Upper lobe of left lung (tissue), 4 donors: ENCODE data around the gene RGS14.

Source experiments
- POLR2AphosphoS5 ChIP-seq, 2 donors: sonication (generic); formaldehyde crosslinking; IDR thresholded peaks; one replicate each; pipeline ENCODE4 v1.5.1; 2017; ENCODE audit warnings: antibody characterized with exemption in 2 of 2
- TF ChIP-seq, protein P1 (sequence below), 6 experiments: fragments of 450-650 bp in 4 of 6; fragments of 200-600 bp in 2 of 6; sonication (generic) in 2 of 6; IDR thresholded peaks; one replicate each; pipeline ENCODE4 v1.5.1; 2016 to 2019; ENCODE audit warnings: antibody characterized with exemption in 6 of 6

GRCh38 chr5:177358370-177358819, 671 bp downstream of the RGS14 start:
- TF ChIP-seq, protein P1, sequence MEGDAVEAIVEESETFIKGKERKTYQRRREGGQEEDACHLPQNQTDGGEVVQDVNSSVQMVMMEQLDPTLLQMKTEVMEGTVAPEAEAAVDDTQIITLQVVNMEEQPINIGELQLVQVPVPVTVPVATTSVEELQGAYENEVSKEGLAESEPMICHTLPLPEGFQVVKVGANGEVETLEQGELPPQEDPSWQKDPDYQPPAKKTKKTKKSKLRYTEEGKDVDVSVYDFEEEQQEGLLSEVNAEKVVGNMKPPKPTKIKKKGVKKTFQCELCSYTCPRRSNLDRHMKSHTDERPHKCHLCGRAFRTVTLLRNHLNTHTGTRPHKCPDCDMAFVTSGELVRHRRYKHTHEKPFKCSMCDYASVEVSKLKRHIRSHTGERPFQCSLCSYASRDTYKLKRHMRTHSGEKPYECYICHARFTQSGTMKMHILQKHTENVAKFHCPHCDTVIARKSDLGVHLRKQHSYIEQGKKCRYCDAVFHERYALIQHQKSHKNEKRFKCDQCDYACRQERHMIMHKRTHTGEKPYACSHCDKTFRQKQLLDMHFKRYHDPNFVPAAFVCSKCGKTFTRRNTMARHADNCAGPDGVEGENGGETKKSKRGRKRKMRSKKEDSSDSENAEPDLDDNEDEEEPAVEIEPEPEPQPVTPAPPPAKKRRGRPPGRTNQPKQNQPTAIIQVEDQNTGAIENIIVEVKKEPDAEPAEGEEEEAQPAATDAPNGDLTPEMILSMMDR (IDR thresholded peaks at IDR 0.05): no peak
- TF ChIP-seq POLR2AphosphoS5 (IDR thresholded peaks at IDR 0.05): no peak
